Muscle of leg (tissue), 11 donors: ENCODE data around the gene PRKAR1B. TPM values are rescaled to one million over a fixed set of nuclear protein-coding genes. Genes with fewer than 3 reads are reported as not detected.

ENCODE experiments used
- DNase-seq: peaks from one replicate; pipeline ENCODE4 v3.0.0; 2013
- H3K27ac ChIP-seq: one replicate; pipeline ENCODE4 v1.5.1; 2013; ENCODE audit warnings: mild to moderate bottlenecking, low read length, control low read depth
- H3K27me3 ChIP-seq: one replicate; pipeline ENCODE4 v1.6.1; 2013; ENCODE audit warnings: low read length; ENCODE audit not compliant: control insufficient read depth, insufficient read depth
- H3K36me3 ChIP-seq: one replicate; pipeline ENCODE4 v1.6.1; 2013; ENCODE audit warnings: low read length; ENCODE audit not compliant: control insufficient read depth, insufficient read depth
- H3K4me1 ChIP-seq: one replicate; pipeline ENCODE4 v1.6.1; 2013; ENCODE audit warnings: low read length; ENCODE audit not compliant: control insufficient read depth, insufficient read depth
- H3K4me3 ChIP-seq: one replicate; pipeline ENCODE4 v1.5.1; 2013; ENCODE audit warnings: low read length, control low read depth
- H3K9me3 ChIP-seq: replicated peaks from 2 replicates; pipeline ENCODE4 v1.6.1; 2013; ENCODE audit warnings: low read depth, low read length; ENCODE audit not compliant: control insufficient read depth
- WGBS: methylation state at CpG from one replicate; pipeline ENCODE4 v1.1.5; 2013; ENCODE audit warnings: missing lambda C conversion rate; ENCODE audit not compliant: insufficient coverage; 5-methylcytosine and 5-hydroxymethylcytosine counted together
- polyA plus RNA-seq, 8 donors: library from polyadenylated mRNA; unstranded; fragments of 120-200 nt; gene quantifications; one replicate each; pipeline versions ENCODE4 v1.2.1 to v1.2.3, GENCODE V29; 2013; ENCODE audit warnings: inconsistent platforms in 1 of 8, low replicate concordance in 1 of 8; ENCODE audit not compliant: insufficient read length in 8 of 8, insufficient read depth in 1 of 8
- total RNA-seq: library from RNA; stranded (reverse); fragments of 120-200 nt; gene quantifications from one replicate; pipeline ENCODE4 v1.2.4, GENCODE V29; 2013

Gene PRKAR1B
- total and polyA plus RNA-seq, 9 donors, result 23.1 to 45.4 (median 35.0) TPM

DNA sequence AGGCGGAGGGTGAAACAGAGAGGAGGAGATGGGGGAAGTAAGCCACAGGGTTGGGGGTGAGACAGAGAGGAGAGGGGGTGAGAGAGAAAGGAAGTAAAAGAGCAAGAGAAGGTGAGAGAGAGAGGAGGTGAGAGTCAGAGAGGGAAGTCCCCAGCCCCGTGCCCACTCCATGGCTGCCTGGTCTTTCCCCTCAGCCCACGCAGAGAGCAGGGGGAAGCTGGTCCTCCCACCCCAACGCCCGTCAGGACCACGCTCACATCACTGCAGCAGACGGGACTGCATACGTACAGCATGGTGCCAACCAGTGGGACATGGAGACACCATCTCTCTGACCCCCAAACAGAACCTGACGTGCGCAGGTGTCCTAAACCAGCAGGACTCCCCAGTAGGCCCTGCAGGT lies 195.3 kb downstream of the PRKAR1B start:
- H3K27me3 ChIP-seq, result peaks cover 9% of the 10 kb centered on the region
- H3K36me3 ChIP-seq, result no peaks in the 10 kb centered on the region
- 78% methylated on average over 10 of the region's 10 CpGs for WGBS
- H3K4me1 ChIP-seq, result peaks cover 2% of the 10 kb centered on the region
- DNase-seq, result no peak
- no peak overlapping the region for H3K27ac ChIP-seq
- no peaks in the 10 kb centered on the region for H3K9me3 ChIP-seq
- no peak overlapping the region for H3K4me3 ChIP-seq

DNA sequence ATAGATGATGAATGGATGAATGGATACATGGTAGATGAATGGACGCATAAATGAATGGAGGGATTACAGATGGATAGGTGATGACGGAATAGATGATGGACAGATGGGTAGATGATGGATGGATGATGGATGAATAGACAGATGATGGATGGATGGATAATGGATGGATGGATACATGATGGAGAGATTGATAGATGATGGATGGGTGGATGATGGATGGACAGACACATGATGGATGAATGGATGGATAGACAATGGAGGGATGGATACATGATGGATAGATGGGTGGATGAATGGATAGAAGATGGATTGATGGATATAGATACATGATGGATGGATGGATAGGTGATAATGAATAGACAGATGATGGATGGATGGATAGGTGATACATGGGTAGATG lies 198.6 kb downstream of the PRKAR1B start:
- Histone ChIP-seq H3K27ac (no peak overlapping the region), H3K4me1 (peaks cover 1% of the 10 kb centered on the region), H3K27me3 (peaks cover 28% of the 10 kb centered on the region), H3K4me3 (no peak overlapping the region), H3K36me3 (no peaks in the 10 kb centered on the region), H3K9me3 (no peaks in the 10 kb centered on the region)
- 91% methylated on average over 2 of the region's 2 CpGs for WGBS
- no peak for DNase-seq

DNA sequence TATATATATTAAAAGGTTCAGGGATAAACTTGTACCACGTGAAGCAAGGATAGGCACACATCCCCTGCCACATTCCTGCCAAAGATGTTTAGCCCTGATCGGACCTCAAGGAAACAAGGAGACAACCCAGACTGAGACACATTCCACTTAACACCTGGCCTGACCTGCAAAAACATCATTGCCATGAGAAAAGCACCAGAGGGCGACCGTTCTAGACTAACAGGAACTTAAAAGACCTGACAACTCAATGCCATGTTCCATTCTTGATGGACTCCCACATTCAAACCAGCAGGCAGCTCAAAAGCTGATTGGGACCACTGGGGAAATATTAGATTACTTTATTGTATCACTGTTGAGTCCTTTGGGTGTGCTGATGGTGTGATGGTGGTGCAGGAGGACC lies 199.4 kb downstream of the PRKAR1B start:
- H3K9me3 ChIP-seq, result no peaks in the 10 kb centered on the region
- H3K4me1 ChIP-seq, result peaks cover 8% of the 10 kb centered on the region
- DNase-seq, result no peak
- no peaks in the 10 kb centered on the region for H3K36me3 ChIP-seq
- no peak overlapping the region for H3K27ac ChIP-seq
- WGBS, result 83% methylated on average over 1 of the region's 4 CpGs
- H3K4me3 ChIP-seq, result no peak overlapping the region
- peaks cover 35% of the 10 kb centered on the region for H3K27me3 ChIP-seq

DNA sequence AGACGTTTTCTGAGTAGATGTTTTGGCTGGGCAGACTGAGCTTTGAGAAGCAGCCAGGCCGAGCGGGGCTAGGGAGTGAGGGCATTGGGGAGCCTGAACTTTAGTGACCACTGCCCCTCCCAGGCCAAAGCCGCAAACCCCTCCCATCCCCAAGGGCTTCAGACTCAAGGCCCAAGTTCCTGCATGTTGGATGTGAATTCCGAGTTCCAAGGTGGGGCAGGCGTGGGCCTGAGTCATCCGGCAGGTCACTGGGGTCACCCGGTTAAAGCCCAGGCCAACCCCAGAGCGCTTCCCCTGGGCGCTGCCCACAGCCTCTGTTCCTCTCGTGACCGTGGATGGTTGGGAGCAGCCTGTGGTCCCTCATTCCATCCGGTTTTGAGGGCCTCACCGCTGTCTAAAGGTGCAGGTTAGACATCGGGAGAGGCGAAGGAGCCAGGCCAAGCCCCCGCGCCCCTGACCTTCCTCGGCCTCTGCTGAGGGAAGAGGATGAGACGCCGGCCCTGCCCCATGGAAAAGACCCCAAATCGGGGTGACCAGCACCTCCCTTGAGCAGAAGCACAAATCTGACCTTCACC lies 200.5 kb downstream of the PRKAR1B start:
- Histone ChIP-seq H3K4me3 (no peak overlapping the region), H3K9me3 (no peaks in the 10 kb centered on the region), H3K27me3 (peaks cover 47% of the 10 kb centered on the region), H3K27ac (no peak overlapping the region), H3K4me1 (peaks cover 17% of the 10 kb centered on the region), H3K36me3 (no peaks in the 10 kb centered on the region)
- WGBS, result 89% methylated on average over 18 of the region's 22 CpGs
- DNase-seq, result no peak

DNA sequence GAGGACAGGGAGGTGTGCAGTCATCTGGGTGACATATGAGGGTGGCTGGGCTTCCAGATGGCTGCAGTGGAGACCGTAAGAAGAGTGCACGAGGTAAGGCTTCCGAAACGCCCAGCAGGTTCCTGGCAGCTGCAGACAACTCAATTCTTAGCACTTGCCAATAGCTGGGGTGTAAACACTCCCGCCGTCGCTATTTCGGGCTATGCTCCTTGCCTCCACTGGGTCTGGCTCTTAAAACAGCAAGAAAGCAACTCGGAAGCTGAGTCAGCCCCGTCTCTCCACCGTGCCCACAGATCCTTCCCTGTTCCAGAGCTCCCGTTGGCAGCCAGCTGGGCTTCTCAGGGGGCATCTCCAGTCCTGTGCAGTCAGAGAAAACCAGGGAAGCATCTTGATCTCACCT lies 201.3 kb downstream of the PRKAR1B start:
- DNase-seq, result no peak
- WGBS, result 63% methylated on average over 10 of the region's 12 CpGs
- H3K27me3 ChIP-seq, result peaks cover 53% of the 10 kb centered on the region

DNA sequence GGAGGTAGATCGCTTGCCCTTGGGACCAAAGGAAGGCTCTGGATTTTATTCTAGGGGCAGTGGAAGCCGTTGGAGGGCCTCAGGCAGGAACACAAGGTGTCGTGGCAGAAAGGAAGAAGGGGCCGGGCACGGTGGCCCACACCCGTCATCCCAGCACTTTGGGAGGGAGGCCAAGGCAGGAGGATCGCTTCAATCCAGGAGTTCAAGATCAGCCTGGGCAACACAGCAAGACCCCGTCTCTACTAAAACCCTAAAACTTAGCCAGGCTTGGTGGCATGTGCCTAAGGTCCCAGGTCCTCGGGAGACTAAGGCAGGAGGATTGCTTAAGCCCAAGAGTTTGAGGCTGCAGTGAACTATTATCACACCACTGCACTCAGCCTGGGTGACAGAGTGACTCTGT lies 202.3 kb downstream of the PRKAR1B start:
- H3K27me3 ChIP-seq, result peaks cover 52% of the 10 kb centered on the region
- no peak for DNase-seq
- no peaks in the 10 kb centered on the region for H3K9me3 ChIP-seq
- H3K36me3 ChIP-seq, result no peaks in the 10 kb centered on the region
- no peak overlapping the region for H3K27ac ChIP-seq
- peaks cover 32% of the 10 kb centered on the region for H3K4me1 ChIP-seq
- H3K4me3 ChIP-seq, result no peak overlapping the region
- WGBS, result 87% methylated on average over 7 of the region's 9 CpGs

More for the DNA sequence above, 201.3 kb downstream of the PRKAR1B start:
- no peak overlapping the region for H3K27ac ChIP-seq
- no peak overlapping the region for H3K4me3 ChIP-seq
- peaks cover 25% of the 10 kb centered on the region for H3K4me1 ChIP-seq
- H3K36me3 ChIP-seq, result no peaks in the 10 kb centered on the region
- no peaks in the 10 kb centered on the region for H3K9me3 ChIP-seq

DNA sequence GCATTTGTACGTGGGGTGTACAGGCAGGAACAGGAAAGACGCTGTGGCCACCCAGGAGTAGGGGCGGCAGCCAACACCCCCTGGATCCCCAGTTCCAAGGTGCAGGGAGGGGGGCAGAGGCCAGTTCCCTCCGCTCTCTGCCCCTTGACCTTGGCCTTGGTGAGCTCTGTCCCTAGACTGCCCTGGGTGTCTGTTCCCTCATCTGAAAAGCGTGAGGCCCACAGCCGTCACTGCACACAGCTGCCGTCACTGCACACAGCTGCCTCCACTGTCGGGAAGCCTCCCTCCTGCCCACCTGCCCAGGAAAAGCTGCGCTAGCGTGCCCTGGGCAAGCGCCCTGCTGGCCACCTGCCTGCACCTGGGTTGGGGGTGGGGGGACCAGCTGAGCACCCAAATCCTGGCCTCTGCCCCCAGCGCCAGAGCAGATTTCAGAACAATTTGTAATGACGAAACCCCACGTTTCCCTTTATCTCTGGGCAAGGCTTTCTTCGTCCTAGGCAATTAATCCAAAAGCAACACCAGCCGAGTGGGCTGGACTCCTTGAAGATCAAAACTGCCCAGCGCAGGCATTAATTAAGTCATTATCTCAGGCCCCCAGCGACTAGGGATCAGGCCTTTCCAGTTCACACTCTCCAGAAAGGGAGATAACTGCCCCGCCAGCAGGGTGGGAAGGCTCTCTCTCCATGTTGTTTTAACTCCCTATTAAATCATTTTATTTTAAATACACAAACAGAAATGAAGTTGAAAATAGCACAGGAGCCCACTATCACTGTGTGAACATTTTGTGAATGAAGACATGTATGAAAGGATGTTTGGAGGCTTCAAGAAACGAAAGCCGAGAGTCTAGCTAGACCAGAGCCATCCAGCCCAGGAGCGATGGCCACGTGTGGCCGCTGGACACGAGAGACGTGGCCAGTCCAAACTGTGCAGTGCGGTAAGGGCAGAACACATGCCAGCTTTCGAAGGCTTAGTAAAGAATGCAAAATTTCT lies 203.4 kb downstream of the PRKAR1B start:
- Histone ChIP-seq H3K27me3 (peaks cover 55% of the 10 kb centered on the region), H3K4me3 (peak overlapping the region; percentile 31)
- 68% methylated on average over 25 of the region's 28 CpGs for WGBS

DNA sequence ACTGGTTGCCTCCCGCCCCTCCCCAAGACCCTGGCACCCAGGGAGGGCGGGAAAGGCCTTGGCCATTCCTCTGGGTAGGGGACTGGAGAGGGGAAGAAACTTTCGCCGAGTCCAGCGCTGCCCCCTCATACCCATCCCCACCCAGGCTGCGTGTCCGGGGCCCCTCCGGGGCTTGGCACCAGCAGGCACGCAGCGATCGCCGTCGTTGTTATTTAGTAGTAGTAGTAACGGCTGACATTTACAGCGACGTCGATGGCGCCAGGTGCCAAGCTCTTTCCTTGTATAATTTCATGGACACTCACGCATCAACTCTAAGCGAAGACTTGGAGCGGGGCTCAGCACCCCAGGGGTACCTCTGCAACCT lies 204.1 kb downstream of the PRKAR1B start:
- 36% methylated on average over 7 of the region's 21 CpGs for WGBS
- peaks cover 34% of the 10 kb centered on the region for H3K4me1 ChIP-seq
- no peaks in the 10 kb centered on the region for H3K9me3 ChIP-seq
- DNase-seq, result no peak
- no peaks in the 10 kb centered on the region for H3K36me3 ChIP-seq
- H3K4me3 ChIP-seq, result peak overlapping the region; percentile 31
- no peak overlapping the region for H3K27ac ChIP-seq
- peaks cover 61% of the 10 kb centered on the region for H3K27me3 ChIP-seq

More for the DNA sequence above, 203.4 kb downstream of the PRKAR1B start:
- Histone ChIP-seq H3K27ac (no peak overlapping the region), H3K4me1 (peaks cover 32% of the 10 kb centered on the region), H3K36me3 (no peaks in the 10 kb centered on the region), H3K9me3 (no peaks in the 10 kb centered on the region)
- DNase-seq, result peak; percentile 40

DNA sequence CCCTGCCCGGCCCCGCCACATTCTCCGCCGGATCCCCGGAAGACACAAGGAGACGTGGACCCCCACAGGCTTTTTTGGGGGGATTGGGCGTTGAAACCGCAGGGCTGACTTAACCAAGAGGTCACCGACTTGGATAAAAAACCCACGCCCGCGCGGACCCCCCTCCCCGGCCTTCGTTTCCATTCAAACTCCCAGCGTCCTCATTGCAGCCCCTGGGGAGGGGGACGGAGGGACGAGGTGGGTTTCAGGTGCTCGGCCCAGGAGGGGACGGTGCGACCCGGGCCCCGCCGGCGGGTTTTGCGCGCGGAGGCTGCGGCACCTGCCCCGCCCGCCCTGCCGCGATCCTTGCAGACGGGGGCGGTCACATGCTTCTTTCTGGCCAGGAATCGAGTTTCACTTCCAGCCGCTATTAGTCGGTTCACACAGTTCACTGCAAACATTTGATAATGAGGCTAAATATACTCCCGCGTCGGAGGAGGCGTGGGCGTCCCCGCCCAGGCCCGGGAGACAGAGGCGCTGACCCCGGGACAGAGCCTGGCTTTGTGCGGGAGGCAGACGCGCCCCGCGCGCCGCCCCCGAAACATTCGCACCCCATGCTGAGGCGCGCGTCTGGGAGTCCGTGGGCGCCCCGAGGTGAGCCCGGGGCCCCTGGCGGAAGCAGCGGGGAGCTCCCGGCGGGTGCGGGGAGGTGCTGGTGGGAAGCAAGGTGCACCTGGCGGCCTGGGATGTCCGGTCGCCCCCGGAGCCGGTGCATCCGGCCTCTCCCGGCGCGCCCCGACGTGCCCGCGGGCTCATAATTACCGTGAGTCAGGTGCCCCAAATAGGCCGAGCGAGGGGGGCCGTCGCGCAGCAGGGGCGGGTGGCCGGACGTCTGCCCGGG lies 204.8 kb downstream of the PRKAR1B start:
- DNase-seq, result peak; percentile 82
- no peaks in the 10 kb centered on the region for H3K9me3 ChIP-seq
- H3K27ac ChIP-seq, result peak overlapping the region; percentile 62

More for the DNA sequence above, 204.8 kb downstream of the PRKAR1B start:
- Histone ChIP-seq H3K36me3 (no peaks in the 10 kb centered on the region), H3K4me1 (peaks cover 39% of the 10 kb centered on the region), H3K4me3 (peak overlapping the region; percentile 35), H3K27me3 (peaks cover 66% of the 10 kb centered on the region)
- WGBS, result under 1% methylated on average over 80 of the region's 91 CpGs
